NT2/D1 (cell line): ENCODE data around the gene COX7A2.

ENCODE experiments used
- DNase-seq: peaks from one replicate; pipeline ENCODE4 v3.0.0-alpha.2; 2011; ENCODE audit warnings: low read depth, low spot score
- H3K27me3 ChIP-seq: 2 replicates; pipeline ENCODE4 v1.6.0; 2011; ENCODE audit warnings: mild to moderate bottlenecking; ENCODE audit not compliant: insufficient read length, insufficient read depth
- H3K36me3 ChIP-seq: 2 replicates; pipeline ENCODE4 v1.6.1; 2011; ENCODE audit warnings: mild to moderate bottlenecking, low read length, mixed read lengths; ENCODE audit not compliant: insufficient read depth, insufficient read length
- H3K4me1 ChIP-seq: 2 replicates; pipeline ENCODE4 v1.5.1; 2011; ENCODE audit not compliant: insufficient read depth, insufficient read length
- H3K4me3 ChIP-seq: 2 replicates; pipeline ENCODE4 v1.5.1; 2011; ENCODE audit warnings: low read depth; ENCODE audit not compliant: insufficient read length
- H3K9ac ChIP-seq: 2 replicates; pipeline ENCODE4 v1.6.0; 2011; ENCODE audit warnings: low read depth; ENCODE audit not compliant: insufficient read length
- H3K9me3 ChIP-seq: 2 replicates; pipeline ENCODE4 v1.5.1; 2011; ENCODE audit warnings: mild to moderate bottlenecking, low read length; ENCODE audit not compliant: insufficient read depth
- SUZ12 ChIP-seq: IDR thresholded peaks from 2 replicates; pipeline ENCODE4 v1.6.1; 2011; ENCODE audit not compliant: insufficient read length, insufficient read depth; ENCODE audit errors: extremely low read depth
- YY1 ChIP-seq: IDR thresholded peaks from 2 replicates; pipeline ENCODE4 v1.6.1; 2011; ENCODE audit not compliant: insufficient read length, insufficient read depth
- ZNF274 ChIP-seq: IDR thresholded peaks from 2 replicates; pipeline ENCODE4 v1.6.1; 2011; ENCODE audit warnings: mild to moderate bottlenecking, low read depth, low read length

COX7A2 gene

DNA sequence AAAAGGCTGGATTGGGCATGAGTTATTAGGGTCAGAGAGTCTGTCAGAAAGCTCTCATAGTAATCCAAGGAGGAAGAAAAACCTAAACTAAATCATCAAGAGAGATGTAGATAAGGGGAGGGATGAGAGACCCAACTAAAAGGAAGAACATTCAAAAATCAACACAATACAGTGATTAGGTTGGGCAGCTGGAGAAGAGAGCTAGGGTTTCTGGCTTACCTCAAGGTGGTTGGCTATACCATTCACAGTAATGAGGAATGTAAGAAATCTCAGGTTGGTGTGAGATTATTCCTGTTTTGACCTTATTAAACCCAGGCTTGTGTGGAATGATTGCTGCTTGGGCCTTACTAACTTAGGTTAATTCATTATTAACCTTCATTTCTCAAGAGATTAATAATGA, 6.2 kb upstream of the COX7A2 start:
- Histone ChIP-seq H3K4me1 (no peaks in the 10 kb centered on the region), H3K36me3 (peaks cover 3% of the 10 kb centered on the region), H3K27me3 (no peaks in the 10 kb centered on the region), H3K9ac (no peak overlapping the region), H3K4me3 (no peak overlapping the region), H3K9me3 (no peaks in the 10 kb centered on the region)
- DNase-seq = no peak
- TF ChIP-seq YY1 (no peak), SUZ12 (no peak)

DNA sequence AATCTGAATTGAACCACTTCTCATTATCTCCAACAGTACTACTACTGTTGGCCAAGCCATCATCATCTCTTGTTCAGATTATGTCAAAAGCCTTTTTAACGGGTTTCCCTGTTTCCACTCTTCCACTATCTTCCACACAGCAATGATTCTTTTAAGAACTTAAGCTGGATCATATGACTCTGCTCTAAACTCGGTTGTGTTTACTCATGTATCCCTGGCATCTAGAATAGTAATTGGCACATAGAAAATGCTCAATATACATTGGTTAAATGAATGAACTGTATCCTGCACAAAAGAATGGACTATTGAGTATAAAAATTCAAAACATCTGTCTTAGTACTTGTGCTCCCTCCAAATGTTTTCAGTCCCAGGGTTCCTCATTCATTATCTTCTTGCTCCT, 2.8 kb upstream of the COX7A2 start:
- no peaks in the 10 kb centered on the region for H3K27me3 ChIP-seq
- TF ChIP-seq YY1 (no peak), ZNF274 (no peak), SUZ12 (no peak)
- peaks cover 1% of the 10 kb centered on the region for H3K36me3 ChIP-seq
- no peak for DNase-seq
- no peak overlapping the region for H3K9ac ChIP-seq
- H3K4me3 ChIP-seq = no peak overlapping the region
- no peaks in the 10 kb centered on the region for H3K9me3 ChIP-seq
- H3K4me1 ChIP-seq = no peaks in the 10 kb centered on the region

DNA sequence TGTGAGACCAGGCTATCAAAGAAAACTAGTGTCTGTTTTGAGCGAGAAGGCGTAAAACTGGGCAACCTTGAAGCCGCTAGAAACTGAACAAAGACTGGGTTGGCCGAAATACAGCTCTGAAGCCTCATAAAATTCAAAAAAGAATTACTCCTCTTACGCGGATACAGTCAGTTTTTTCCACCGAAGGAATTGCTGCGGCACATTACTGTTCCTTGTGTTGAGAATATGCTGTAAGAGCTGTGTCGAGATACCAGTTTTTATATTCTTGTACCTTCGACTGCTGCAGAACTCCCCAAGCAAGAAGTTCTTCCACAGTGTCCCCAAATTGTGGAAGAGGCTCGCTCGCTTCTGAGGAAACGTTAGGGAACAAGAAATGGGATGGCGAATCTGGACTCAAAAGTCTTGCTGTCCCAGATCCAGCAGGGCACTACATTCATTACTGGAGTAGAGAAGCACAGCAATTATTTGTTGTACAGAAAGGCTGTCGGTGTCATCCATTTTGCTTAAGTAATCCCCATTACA, 523 bp upstream of the COX7A2 start:
- Histone ChIP-seq H3K9me3 (no peaks in the 10 kb centered on the region), H3K9ac (peak overlapping the region; percentile 87), H3K36me3 (peaks cover 23% of the 10 kb centered on the region), H3K4me3 (peak overlapping the region; percentile 69), H3K4me1 (no peaks in the 10 kb centered on the region), H3K27me3 (no peaks in the 10 kb centered on the region)
- DNase-seq = no peak
- TF ChIP-seq YY1 (no peak), SUZ12 (no peak), ZNF274 (no peak)

DNA sequence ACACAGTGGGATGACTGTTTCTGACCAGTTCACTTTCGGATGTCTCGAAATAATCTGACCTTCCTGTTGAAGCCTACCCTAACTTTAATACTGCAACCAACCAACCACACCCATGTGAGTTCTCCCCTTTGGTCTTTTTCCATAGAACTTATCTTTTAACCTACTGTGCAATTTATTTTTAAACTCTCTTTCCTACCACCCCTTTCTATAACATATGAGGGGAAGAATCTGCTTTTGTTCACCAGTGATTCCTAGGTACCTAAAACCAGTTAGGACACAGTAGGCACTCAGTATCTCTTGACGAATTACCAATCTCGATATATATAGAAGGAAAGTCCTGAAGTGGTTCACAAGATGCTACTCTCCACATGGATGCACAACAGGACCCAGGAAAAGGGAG, 7.0 kb downstream of the COX7A2 start:
- Histone ChIP-seq H3K27me3 (no peaks in the 10 kb centered on the region), H3K9me3 (no peaks in the 10 kb centered on the region), H3K9ac (no peak overlapping the region), H3K4me3 (no peak overlapping the region), H3K36me3 (peaks cover 42% of the 10 kb centered on the region), H3K4me1 (no peaks in the 10 kb centered on the region)
- no peak for DNase-seq
- no peak for TF ChIP-seq YY1
- no peak for TF ChIP-seq SUZ12
- no peak for TF ChIP-seq ZNF274

DNA sequence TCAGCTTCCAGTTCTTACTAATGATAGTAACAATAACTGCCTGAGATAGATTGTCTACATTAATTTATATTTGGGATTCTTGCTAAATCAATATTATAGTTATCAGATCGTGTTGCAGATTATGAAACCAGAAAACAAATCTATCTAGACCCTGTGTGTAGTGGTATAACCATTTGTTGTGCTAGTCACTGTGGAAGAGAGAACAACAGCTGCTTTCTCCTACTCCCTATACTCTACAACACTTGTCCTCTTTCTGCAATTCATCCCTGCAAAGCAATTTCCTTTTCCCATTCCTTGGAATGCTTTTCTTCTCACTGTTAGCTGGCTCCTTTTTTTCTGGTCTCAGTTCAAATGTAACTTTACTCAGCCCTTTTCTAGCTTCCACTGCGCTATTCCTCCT, 8.3 kb downstream of the COX7A2 start:
- Histone ChIP-seq H3K27me3 (no peaks in the 10 kb centered on the region), H3K36me3 (peaks cover 30% of the 10 kb centered on the region), H3K9me3 (no peaks in the 10 kb centered on the region), H3K4me3 (no peak overlapping the region), H3K4me1 (no peaks in the 10 kb centered on the region), H3K9ac (no peak overlapping the region)
- DNase-seq = no peak
- TF ChIP-seq ZNF274 (no peak), SUZ12 (no peak), YY1 (no peak)

DNA sequence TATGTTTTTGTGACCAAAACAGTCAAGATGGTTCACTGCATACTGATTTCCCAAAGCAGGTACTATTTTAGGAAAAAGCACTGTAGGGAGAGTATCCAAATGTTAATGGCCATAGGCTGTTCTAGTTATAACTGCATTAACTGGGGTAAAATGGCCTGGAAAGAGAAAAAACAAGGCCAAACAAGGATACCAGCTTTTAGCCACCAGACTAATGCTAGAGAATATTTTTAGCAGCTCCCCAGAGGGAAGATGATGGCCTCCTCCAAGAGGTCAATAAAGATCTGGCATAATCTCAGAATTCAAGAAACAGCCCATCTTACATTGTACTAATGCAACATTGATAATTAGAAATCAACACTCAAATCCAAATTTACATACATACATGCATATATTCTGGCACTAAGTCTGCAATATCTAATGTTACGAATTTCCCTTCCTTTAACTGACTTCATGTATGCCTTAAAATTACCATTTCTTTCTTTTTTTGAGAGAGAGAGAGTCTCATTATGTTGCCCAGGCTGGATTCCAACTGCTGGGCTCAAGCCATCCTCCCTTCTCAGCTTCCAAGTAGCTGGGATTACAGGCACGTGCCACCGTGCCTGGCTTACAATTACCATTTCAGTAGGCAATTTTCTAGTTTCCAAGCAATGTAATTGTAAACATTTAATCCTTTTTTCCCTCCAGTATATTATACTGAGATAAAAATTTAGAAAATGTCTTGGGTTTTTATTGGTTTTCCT, 9.3 kb downstream of the COX7A2 start:
- no peaks in the 10 kb centered on the region for H3K27me3 ChIP-seq
- no peaks in the 10 kb centered on the region for H3K9me3 ChIP-seq
- no peaks in the 10 kb centered on the region for H3K4me1 ChIP-seq
- TF ChIP-seq SUZ12 = no peak
- TF ChIP-seq ZNF274 = no peak
- no peak for TF ChIP-seq YY1
- DNase-seq = no peak
- H3K36me3 ChIP-seq = peaks cover 22% of the 10 kb centered on the region
- no peak overlapping the region for H3K9ac ChIP-seq
- H3K4me3 ChIP-seq = no peak overlapping the region

DNA sequence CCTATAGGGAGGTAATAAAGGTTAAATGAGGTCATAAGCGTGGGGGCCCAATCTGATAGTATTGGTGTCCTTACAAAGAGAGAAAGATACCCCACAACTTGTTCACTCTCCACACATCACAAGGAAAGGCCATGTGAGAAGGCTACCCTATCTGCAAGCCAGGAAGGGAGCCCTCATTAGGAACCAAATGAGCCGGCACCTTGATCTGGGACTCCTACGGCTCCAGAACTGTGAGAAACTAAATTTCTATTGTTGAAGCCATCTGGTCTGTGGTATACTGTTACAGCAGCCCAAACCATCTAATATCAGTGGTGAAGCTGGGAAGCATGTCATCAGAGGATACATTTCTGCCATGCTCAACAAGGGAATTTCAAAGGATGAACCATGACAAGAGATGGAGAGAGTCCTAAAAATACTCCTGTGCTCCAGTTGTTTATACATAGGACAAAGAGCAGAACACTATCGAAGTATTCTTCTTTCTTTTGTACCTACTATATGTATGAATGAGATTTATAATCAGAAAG, 10.4 kb downstream of the COX7A2 start:
- no peak for DNase-seq
- TF ChIP-seq YY1 (no peak), SUZ12 (no peak), ZNF274 (no peak)
- Histone ChIP-seq H3K9ac (no peak overlapping the region), H3K4me3 (no peak overlapping the region), H3K36me3 (peaks cover 14% of the 10 kb centered on the region), H3K4me1 (no peaks in the 10 kb centered on the region), H3K27me3 (no peaks in the 10 kb centered on the region), H3K9me3 (no peaks in the 10 kb centered on the region)
